HFFc6 (cell line): ENCODE data around the gene INO80E. TPM values are rescaled to one million over a fixed set of nuclear protein-coding genes. Genes with fewer than 3 reads are reported as not detected.
"Not testable (repeated sequence)": the region's sequence is repeated elsewhere in the genome, so short reads cannot be mapped to it uniquely, and the experiment has no call there.

Experiments
- DNase-seq: peaks from one replicate; pipeline ENCODE4 v3.0.0-alpha.2; 2018
- H3K27ac Mint-ChIP-seq: 2 replicates; pipeline ENCODE4 v1.8.0; 2020; ENCODE audit warnings: mild to moderate bottlenecking, mixed read lengths
- H3K27me3 Mint-ChIP-seq: 2 replicates; pipeline ENCODE4 v1.8.0; 2021; ENCODE audit warnings: mild to moderate bottlenecking, moderate library complexity, mixed read lengths; ENCODE audit not compliant: insufficient read depth
- H3K36me3 Mint-ChIP-seq: 2 replicates; pipeline ENCODE4 v1.8.0; 2021; ENCODE audit warnings: low read depth, mixed read lengths
- H3K4me1 Mint-ChIP-seq: 2 replicates; pipeline ENCODE4 v1.8.0; 2020; ENCODE audit warnings: low read depth, mixed read lengths
- H3K4me3 Mint-ChIP-seq: 2 replicates; pipeline ENCODE4 v1.8.0; 2020; ENCODE audit warnings: mild to moderate bottlenecking, moderate library complexity, mixed read lengths
- H3K9me3 Mint-ChIP-seq: 2 replicates; pipeline ENCODE4 v1.8.0; 2020; ENCODE audit warnings: mild to moderate bottlenecking, mixed read lengths
- CTCF ChIP-seq: fragments of 200-600 bp; sonication (generic); IDR thresholded peaks from 2 replicates; pipeline ENCODE4 v1.5.0; 2021; ENCODE audit warnings: antibody characterized with exemption, mild to moderate bottlenecking
- total RNA-seq, 6 experiments: library from RNA; stranded (reverse); fragmentation: NEBNext Ultra II Directional; extraction: Animal tissue kit (Norgen Biotek cat#: 25700); gene quantifications; 2 replicates in 1 of 6; 3 replicates in 5 of 6; pipeline ENCODE4 v1.2.3, GENCODE V29; 2021

The INO80E gene
- total RNA-seq, 6 experiments from 2014 or later: 61.0 to 77.4 (median 73.8) TPM

DNA sequence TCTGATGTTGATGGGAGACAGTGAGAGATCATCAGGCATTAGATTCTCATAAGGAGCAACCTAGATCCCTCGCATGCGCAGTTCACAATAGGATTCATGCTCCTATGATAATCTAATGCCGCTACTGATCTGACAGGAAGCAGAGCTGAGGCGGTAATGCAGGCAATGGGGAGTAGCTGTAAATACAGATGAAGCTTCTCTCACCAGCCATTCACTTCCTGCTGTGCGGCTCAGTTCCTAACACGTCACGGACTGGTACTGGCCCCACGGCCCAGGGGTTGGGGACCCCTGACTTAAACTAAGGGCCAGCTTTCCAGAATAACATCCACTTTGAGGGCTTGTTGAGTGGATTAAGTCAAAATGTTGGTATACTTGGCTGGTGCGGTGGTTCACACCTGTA is 36.7 kb upstream of the INO80E start:
- Mint-ChIP-seq H3K36me3 (no peaks in the 10 kb centered on the region), H3K27me3 (no peaks in the 10 kb centered on the region; the same call in 1 of the 2 replicates), H3K9me3 (no peaks in the 10 kb centered on the region), H3K4me1 (peaks cover 19% of the 10 kb centered on the region), H3K27ac (no peak overlapping the region), H3K4me3 (no peak overlapping the region)
- no peak for DNase-seq
- no peak for TF ChIP-seq CTCF

DNA sequence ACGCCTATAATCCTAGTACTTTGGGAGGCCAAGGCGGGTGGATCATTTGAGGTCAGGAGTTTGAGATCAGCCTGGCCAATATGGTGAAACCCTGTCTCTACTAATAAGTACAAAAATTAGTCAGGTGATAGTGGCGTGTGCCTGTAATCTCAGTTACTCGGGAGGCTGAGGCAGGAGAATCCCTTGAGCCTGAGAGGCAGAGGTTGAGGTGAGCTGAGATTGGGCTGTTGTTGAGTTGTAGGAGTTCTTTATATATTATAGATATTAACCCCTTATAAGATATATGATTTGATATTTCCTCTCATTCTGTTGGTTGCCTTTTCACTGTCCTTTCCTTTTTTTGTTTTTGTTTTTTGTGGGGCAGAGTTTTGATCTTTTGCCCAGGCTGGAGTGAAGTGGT is 36.2 kb upstream of the INO80E start:
- not testable (repeated sequence) for H3K9me3 Mint-ChIP-seq, H3K27me3 Mint-ChIP-seq, H3K27ac Mint-ChIP-seq, H3K36me3 Mint-ChIP-seq, H3K4me3 Mint-ChIP-seq, DNase-seq
- H3K4me1 Mint-ChIP-seq: peaks cover 19% of the 10 kb centered on the region

GRCh38 chr16:29961127-29961478 is 34.9 kb upstream of the INO80E start:
- no peak for DNase-seq
- Mint-ChIP-seq H3K4me1 (peaks cover 19% of the 10 kb centered on the region), H3K27ac (peak overlapping the region; percentile 93), H3K4me3 (peak overlapping the region; percentile 96), H3K9me3 (no peaks in the 10 kb centered on the region), H3K36me3 (no peaks in the 10 kb centered on the region), H3K27me3 (no peaks in the 10 kb centered on the region; the same call in 1 of the 2 replicates)
- no peak for TF ChIP-seq CTCF

DNA sequence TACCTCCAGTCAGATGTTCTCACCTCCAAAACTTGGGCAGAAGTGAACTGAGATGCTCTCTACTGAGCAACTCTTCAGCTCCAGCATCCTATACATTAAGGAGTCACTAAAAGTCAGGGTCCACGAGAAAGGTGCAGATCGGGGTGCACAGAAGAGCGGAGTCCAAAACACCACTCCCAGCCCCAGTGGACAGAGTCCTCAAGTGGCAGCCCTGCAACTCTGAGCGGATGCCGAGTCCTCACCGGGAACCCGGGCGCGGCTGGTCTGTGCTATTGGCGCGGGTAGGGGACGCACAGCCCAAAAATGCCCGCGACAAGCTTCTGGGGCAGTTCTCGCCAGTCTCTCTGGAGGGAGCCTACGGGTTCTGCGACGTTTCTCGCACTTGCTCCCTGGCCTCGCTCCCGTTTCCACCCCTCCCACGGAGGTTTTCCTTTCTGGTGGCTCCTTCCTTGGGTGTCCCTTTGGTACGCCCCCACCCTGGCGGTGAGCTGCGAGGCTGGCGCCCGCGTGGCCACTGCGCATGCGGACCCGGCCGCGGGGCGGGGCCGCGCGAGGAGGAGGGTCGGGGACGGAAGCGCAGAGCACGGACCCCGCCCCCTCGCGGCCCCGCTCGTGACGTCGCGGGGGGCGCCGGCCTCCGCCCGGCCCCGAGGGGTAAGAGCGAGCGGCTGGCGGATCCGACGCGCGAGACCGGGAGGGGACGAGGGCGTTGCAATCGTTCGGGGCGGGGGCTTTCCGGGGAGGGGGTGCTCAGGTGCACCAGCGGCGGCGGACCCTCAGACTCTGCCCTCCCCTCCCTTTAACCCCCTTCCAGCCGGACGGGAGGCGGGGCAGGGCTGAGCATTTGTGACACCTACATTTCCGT is 34.3 kb upstream of the INO80E start, which contains the start of gene TMEM219:
Gene TMEM219, plus strand, starts transcription at position 601 of the 865 bp plus-strand sequence. CDS start 1,065 bp downstream, outside the sequence.
- peak; percentile 73 for TF ChIP-seq CTCF
- peak; percentile 87 for DNase-seq
- Mint-ChIP-seq H3K9me3 (no peaks in the 10 kb centered on the region), H3K27ac (peak within 1 kb of the TSS; percentile 93), H3K27me3 (no peaks in the 10 kb centered on the region; the same call in 1 of the 2 replicates), H3K4me1 (peaks cover 19% of the 10 kb centered on the region), H3K4me3 (peak within 1 kb of the TSS; percentile 96), H3K36me3 (no peaks in the 10 kb centered on the region)

- TF ChIP-seq CTCF: no peak
- peak; percentile 7 for DNase-seq
- Mint-ChIP-seq H3K27me3 (no peaks in the 10 kb centered on the region; the same call in 1 of the 2 replicates), H3K4me1 (peaks cover 19% of the 10 kb centered on the region), H3K9me3 (no peaks in the 10 kb centered on the region), H3K27ac (peak overlapping the region; percentile 93), H3K36me3 (no peaks in the 10 kb centered on the region), H3K4me3 (peak overlapping the region; percentile 96)
Observed at GRCh38 chr16:29962344-29962994, 33.6 kb upstream of the INO80E start.
